ENCODE measurements around the gene CNIH3.

The CNIH3 gene

GRCh38 chr1:224719716-224720115 lies 103.6 kb downstream of the CNIH3 start:
- H3K27ac ChIP-seq: no peak overlapping the region
- TF ChIP-seq ZFX (IDR thresholded peaks at IDR 0.05) (no peak), CTCF (conservative IDR thresholded peaks at IDR 0.05) (no peak)

GRCh38 chr1:224720216-224720615 lies 104.1 kb downstream of the CNIH3 start:
- TF ChIP-seq CTCF (conservative IDR thresholded peaks at IDR 0.05): no peak
- no peak for TF ChIP-seq ZFX (IDR thresholded peaks at IDR 0.05)
- H3K27ac ChIP-seq: no peak overlapping the region

- TF ChIP-seq CTCF (conservative IDR thresholded peaks at IDR 0.05): no peak
- no peak for TF ChIP-seq ZFX (IDR thresholded peaks at IDR 0.05)
- H3K27ac ChIP-seq: no peak overlapping the region
Measured at GRCh38 chr1:224721000-224721399, 104.9 kb downstream of the CNIH3 start.

- H3K27ac ChIP-seq: no peak overlapping the region
- no peak for TF ChIP-seq CTCF (conservative IDR thresholded peaks at IDR 0.05)
- TF ChIP-seq ZFX (IDR thresholded peaks at IDR 0.05): no peak
Measured at GRCh38 chr1:224722838-224723237, 106.7 kb downstream of the CNIH3 start.

GRCh38 chr1:224724566-224724965 lies 108.4 kb downstream of the CNIH3 start:
- H3K27ac ChIP-seq: no peak overlapping the region
- TF ChIP-seq ZFX (IDR thresholded peaks at IDR 0.05): no peak
- no peak for TF ChIP-seq CTCF (conservative IDR thresholded peaks at IDR 0.05)

- H3K27ac ChIP-seq: no peak overlapping the region
- no peak for TF ChIP-seq CTCF (conservative IDR thresholded peaks at IDR 0.05)
- no peak for TF ChIP-seq ZFX (IDR thresholded peaks at IDR 0.05)
Measured at GRCh38 chr1:224726441-224727182, 110.5 kb downstream of the CNIH3 start.

GRCh38 chr1:224727351-224728289 lies 111.5 kb downstream of the CNIH3 start:
- no peak for TF ChIP-seq CTCF (conservative IDR thresholded peaks at IDR 0.05)
- no peak for TF ChIP-seq ZFX (IDR thresholded peaks at IDR 0.05)
- H3K27ac ChIP-seq: no peak overlapping the region

Data from C4-2B (cell line).